GM19324 (cell line): ENCODE measurements around the gene PREP.
A peak's percentile ranks its signal among the peaks of the same experiment; 100 is the strongest.
"Not testable (repeated sequence)": the region's sequence is repeated elsewhere in the genome, so short reads cannot be mapped to it uniquely, and the experiment has no call there.

Experiments used
- ATAC-seq: cut with Tn5 transposase; IDR thresholded peaks from one replicate; pipeline ENCODE4 v1.9.1; 2021; ENCODE audit warnings: mild to moderate bottlenecking, moderate library complexity; ENCODE audit not compliant: unreplicated experiment, low FRiP score

The PREP gene

DNA sequence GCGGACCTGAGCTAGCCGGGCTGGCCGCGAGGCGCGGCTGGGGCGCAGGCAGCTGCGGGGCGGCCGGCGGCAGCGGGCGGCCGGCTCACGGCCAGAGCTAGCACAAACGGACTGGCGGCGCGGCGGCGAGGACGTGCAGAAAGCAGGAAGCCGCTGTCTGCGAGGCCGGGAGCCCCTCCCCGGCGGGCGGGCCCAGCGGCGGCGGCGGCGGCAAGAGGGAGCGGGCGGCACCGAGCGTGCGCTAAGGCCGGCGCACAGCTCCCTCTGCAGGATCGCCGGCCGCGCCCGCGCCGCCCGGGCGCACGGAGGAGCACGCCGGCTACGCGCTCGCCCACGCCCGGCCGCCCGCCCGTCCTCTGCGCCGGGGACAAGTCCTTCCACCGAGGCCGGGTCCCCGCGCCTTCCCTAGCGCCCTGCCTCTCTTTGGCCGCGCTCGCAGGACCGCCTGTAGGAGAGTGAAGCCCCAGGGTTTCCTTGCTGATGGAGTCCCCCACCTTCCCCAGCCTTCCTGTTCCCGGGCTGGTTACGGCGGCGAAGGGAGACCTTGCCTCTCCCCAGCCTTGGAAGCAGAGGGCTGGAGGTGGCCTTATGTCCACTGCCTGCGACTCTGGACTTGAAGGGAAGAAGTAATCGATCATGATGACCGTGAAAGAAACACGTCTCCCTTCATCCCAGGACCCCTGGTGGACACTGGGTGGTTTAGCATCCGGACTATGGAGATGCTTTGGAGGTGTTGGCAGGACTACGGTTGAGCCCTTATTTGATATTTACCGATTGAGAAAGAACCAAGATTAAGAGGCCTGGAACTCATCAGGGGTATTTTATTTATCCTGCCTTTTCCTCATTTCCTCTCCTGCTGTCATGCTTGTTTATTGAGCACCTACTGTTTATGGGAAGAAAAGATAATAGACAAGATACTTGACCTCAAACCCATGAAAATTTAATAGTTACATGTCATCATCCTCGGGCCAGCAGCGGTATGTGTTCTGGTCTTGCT is at the start of gene PREP:
TSS of gene PREP (minus strand) at position 144 of the 997 bp plus-strand sequence. CDS start 191 bp downstream, outside the sequence.
- ATAC-seq: peak; percentile 92

DNA sequence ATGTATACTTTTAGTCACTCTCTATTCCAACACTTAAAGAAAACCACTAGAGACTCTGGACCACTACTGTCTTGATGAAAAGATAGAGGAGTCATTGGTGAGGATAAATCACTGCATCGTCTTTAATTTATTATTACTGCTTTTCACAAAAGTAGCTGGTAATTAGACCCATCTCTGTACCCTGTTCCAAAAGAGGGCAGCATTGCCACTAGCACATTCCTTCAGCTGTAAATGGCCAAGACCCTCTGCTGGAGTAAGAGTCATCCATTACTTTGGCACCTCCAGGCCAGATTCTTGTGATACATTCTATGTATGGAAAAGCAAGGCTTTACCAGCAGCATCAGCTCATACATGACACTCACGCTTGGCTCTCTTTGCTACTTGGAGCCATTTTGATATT is 49.5 kb upstream of the PREP start:
- ATAC-seq: no peak

DNA sequence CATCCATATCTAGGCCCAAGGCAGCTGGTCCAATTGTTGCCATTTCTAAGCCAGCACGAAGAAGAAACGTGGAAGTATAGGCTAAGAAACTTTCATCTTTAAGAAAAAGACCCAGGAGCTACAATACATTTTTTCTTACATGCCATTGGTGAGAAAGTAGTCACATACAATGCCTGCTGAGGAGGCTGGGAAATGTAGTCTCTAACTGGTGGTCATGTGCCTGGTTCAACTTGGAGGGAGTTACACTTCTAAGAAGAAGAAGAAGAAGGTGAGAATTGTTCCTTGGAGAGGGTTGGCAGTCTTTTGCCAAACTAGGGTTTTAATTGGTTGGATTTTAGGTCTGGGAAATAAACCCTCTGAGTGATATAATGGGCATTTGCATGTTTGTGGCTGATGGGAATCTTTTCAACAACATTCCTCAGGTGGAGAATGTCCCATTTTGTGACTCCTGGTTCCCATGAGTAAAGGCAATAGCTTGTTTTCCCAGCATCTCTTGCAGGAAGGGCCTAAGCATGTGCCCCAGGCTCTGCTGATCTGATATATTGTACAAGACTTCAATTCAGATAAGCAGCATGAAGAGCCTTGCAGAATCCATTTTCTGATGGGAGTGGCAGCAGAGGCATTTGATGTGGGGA is 47.0 kb upstream of the PREP start:
- no peak for ATAC-seq

DNA sequence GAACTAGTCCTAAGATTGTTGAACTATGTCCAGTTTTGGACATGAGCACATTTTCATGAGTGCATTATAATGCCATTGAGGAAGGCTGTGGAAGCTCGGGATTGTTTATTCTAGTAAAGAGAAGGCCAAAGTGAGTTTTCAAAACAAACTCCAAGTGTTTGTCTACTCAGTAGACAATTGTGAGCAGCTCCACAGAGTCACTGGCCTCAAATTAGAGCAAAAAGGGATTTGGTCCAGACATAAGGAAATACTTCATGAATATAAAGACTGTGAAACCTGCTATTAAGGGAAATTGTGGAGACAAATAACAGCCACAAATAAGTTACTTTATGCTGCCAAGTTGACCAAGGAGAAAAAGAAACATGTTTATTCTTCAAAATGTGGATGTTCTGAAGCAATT is 42.6 kb upstream of the PREP start:
- no peak for ATAC-seq

DNA sequence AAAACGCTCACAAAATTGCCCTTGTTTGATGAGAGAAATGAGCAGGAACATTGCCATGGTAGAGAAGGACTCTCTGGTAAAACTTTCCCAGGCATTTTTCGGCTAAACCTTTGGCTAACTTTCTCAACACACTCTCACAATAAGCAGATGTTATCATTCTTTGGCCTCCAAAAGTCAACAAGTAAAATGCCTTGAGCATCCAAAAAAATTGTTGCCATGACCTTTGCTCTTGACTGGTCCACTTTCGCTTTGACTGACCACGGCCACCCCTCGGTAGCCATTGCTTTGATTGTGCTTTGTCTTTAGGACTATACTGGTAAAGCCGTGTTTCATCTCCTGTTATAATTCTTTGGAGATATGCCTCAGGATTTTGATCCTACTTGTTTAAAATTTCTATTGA is 41.1 kb upstream of the PREP start:
- ATAC-seq: no peak

DNA sequence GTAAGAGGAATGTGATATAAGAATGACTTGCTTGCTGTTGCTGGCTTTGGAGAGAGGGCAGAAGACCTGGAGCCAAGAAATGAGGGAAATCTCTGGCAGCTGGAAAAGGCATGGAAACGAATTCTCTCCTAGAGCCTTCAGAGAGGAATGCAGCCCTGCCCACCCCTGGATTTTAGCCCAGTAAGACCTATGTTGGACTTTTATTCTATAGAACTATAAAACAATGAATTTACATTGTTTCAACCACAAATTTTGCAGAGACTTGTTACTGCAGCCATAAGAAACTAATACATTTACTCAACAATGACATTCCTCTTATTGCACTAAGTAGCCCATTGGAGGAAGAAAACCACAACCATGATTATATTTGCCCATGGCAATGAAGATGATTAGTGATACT is 39.5 kb upstream of the PREP start:
- ATAC-seq: no peak

DNA sequence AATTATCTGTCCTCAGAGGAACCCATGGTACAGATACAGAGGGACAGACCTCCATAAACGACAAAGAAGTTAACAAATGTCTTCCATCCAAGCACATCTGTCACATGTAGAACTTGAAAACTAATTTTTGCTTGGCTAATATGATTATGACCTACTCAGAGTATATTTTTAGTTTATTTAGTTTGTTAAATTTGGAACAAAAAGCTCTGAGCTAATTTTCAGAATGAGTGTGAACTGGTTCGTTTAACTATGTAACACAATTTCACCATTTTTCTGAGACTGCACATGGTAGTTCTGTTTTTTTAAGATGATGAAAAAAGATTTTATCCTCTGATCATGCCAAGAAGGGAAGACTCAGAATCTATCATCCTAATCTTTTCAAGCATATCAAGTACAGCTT is 34.4 kb upstream of the PREP start:
- ATAC-seq: no peak

DNA sequence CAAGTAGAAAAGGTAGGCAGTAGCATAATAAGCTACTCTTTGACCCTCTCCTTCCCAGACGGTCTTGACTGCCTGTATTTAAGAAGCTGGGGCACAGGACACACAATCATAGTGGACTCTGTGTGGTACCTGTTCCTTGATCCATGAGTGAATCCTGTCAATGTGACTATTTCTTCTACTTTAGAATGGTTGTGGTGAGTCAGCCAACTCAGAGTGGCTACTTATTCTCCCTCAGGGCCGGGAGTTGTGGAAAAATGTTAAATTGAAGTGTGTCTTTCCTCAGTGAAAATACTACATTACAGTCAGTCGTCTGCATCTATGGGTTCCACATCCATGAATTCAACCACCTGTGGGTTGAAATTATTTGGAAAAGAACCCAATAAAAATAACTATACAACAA is 30.8 kb upstream of the PREP start:
- ATAC-seq: no peak

DNA sequence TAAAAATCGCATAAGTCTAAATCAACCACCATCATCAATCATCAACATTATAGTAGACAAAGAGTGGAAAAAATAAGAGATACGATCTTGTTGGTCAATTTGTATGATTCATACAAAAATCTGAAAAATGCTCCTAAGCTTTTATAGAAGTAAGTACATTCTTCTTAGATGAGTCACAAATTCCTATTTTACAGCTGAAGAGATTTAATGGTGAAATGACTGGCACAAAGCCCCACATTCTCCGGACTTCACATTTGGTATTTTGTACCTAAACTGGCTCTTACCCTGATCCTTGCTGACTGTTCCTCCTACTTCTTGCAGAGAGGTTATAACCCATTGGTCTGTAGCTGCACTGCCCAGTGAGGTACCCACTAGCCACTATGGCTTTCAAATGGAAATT is 29.9 kb upstream of the PREP start:
- ATAC-seq: no peak

DNA sequence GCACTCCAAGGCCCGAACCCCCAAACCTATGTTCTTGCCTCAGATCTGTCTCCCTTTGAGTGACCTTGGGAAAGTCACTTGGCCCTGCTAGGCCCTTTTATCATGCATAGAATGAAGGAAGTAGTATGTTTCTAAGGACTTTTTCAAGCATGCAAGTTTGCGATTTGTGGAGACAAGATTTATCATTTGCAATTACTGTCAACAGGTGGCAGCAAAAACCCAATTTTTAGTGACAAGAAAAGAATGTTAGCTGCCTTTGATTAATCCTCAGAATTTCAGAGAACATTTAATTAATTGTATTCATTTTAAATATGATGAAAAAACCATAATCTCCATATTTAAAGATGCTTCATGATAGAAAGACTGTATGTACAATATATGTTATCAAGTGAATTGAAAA is 28.3 kb upstream of the PREP start:
- no peak for ATAC-seq

DNA sequence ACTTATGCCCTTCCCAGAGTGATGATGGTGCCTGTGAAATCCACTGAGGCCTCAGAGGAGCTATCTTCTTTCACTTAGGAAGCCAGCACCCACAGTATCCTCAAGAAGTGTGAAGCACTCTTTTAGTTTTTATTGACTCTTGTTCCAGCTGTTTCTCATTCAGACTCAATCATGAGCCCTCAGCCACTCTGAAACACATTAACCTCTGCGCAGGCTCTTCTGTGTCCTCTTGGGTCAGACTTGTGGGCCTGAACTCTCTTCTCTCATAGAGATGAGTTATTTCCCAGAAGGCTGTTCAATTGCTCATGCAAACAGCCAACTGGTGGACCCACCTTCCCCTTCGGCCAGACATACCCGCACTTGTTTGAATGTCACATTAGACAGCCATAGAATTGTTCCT is 27.8 kb upstream of the PREP start:
- ATAC-seq: no peak

DNA sequence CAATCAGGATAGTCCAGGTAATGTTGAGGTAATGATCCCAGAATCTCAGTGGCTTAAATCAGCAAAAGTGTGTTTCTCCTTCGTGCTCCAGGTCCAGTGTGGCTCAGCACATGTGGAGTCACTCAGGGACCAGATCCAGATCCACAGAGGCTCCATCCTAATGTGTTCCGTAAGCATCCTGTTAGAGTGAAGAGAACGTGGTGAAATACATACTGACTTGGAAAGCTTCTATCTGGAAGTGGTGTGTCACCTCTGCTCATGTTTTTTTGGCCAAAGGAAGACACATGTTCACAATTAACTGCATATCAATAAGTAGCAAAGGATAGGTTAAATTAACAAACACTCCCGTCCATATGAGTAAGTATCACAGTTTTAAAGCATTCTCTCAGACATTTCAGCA is 26.8 kb upstream of the PREP start:
- no peak for ATAC-seq

DNA sequence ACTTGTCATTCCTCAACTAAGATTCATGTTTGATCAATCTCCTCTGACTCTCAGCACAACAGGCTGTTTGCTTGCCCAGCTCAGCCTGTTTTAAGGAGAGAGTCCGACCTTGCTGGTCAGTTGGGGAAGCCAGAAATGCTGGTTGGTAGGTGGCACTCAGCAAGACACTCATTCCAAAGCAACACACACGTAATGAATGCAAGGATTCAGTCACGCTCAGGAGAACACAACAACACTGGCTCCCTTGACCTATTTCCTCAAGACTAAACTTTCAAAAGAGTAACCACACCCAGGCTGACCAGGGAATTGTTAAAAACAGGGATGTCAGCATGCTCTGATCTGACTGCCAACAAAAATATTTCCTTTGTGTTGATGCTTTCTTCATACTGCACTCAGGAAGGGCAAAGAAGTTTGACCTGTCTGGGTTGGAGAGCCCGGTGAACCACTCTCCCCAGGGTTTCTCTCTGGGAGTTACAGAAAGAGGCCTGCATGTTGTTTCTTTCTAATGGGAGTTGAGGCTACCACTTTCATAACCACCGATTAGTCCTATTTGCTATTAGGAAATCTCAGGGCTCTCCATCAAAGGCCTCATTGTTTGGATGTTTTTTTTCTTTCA is 25.6 kb upstream of the PREP start:
- ATAC-seq: no peak

DNA sequence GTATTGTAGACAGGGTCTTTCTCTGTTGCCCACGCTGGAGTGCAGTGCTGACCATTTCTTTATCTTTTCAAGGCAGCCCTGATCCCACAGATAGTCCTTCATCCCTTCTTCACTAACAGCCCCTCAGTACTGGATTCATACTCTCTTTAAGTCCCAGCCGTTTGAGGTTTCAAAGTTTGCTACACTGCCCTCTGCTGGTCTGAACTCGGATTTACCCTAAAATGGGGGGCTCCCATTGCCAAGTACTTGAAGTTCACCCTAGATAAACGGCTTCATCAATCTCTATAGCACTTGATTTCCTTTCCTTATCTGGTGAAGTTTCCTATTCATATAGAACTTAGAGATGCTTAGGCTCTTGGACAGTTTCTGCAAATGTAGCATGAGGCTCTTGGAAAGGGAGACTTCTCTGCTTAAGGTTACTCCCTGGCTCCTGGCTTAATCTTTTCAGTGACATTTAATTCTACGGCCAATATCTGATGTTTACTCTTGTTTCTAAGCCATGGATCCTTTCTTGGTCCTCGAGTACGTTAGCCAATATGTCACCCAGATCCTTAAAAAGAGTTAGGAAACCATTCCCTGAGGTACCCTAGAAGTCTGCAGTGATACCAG is 21.4 kb upstream of the PREP start:
- ATAC-seq: peak; percentile 66

DNA sequence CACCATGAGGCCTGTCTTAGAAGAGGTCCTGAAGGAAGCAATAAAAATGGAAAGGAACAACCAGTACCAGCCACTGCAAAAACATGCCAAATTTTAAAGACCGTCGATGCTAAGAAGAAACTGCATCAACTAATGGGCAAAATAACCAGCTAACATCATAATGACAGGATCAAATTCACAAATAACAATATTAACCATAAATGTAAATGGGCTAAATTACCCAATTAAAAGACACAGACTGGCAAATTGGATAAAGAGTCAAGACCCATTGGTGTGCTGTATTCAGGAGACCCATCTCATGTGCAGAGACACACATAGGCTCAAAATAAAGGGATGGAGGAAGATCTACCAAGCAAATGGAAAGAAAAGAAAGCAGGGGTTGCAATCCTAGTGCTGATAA is 14.1 kb upstream of the PREP start:
- ATAC-seq: not testable (repeated sequence)

DNA sequence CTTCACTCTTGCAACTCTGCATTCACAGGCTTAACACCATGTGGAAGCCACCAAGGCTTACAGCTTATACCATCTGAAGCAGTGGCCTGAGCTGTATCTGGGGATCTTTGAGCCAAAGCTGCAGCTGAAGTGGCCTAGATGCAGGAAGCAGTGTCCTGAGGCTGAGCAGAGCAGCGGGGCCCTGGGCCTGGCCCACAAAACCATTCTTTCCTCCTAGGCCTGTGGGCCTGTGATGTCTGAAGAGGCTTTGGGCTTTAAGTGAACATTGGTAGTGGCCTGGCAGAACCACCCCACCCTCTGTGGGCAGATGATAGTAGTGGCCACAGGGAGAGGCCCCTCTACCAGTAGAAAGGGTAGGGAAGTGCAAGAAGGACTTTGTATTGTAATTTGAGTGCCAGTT is 6.9 kb upstream of the PREP start:
- ATAC-seq: no peak

DNA sequence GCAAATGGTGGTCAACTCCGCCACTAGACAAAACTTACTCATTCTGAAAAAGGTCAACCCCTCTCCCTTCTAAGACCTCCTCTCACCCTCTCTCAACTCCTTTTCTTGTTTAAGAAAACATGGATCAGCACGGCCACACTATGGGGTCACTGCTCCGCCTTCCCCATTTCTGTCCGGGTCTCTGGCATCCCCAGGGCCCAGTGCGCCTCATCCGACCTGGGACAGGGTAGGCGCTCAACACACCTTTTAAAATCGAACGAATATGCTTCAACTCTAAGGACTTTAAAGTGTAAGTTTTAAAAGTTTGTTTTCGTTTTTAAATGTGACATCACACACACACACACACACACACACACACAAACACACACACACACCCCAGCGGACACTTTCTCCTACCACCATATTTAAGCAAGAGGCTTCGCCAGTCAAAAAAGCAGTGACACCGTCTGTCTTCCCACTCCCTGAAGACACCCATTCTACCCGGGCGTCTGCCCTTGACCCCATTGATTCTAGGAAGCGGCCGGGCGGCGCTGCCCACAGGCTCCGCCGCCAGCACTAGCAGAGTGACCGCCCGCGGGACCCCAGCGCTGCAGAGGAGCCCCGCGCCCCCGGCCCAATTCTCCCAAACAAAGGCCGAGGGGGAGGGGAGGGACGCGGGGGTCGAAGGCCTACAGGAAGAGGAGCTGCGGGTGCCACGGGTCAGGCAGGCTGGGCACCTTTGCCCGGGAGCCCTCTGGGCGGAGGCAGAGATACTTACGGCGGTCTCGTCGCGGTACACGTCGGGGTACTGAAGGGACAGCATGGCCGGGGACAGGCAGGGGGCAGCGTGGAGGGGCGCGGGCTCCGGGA is 568 bp downstream of the PREP start:
- peak; percentile 16 for ATAC-seq

DNA sequence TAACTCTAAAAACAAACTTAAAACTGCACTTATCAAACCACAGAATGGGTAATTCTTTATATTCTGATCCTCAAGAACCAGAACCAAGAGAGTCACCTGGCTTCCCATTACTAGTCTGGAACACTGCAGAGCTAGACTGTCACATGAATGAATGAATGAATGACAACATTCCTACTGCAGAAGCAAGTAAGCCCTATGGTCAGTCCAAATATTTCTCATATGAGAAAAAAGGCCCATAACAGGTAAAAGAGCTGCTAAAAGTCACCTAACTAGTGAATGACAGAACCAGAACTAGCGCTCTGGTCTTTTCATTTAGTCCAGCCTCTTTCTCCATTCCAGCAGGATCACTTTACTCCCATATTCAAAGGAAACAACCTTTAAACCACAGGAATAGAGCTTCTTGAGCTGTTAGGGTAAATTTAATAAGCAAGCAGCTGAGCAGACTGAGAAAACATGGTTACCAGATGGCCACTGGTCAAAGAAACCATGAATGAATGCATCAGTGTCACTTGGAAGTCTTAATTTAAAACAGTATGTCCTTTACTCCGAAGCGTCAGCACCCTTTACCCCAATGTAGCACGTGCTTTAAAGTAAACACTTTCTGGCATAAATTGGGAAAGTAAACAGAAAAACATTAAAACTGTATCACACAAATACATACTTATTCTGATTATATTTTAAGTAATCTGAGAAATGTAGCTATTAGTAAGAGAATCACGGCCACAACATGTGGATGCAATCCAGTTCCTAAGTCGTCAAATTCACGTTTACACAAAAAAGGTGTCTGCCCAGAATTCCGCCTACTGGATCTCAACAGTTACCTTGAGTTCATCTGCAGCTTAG is 1.4 kb downstream of the PREP start:
- no peak for ATAC-seq

DNA sequence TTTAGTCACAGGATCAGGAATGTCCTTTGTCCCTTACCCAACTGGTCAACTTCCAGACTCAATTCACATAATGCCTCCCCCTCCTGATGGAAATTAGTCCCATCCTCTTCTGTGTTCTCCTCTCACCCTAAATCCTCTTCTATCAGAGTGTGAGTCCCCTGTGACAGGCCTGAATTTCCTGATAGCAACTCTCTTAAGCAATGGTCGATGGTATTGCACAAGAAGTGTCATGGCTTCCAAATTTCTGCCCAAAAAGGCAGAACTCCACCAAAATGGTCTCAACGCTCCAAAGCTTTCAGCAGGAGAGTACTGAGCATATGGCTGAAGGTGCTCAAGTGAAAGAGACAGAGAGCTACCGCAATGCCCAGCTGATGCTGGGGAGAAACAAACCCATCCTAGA is 2.4 kb downstream of the PREP start:
- ATAC-seq: no peak
